ENCODE data around the gene PPFIBP1.

DNA sequence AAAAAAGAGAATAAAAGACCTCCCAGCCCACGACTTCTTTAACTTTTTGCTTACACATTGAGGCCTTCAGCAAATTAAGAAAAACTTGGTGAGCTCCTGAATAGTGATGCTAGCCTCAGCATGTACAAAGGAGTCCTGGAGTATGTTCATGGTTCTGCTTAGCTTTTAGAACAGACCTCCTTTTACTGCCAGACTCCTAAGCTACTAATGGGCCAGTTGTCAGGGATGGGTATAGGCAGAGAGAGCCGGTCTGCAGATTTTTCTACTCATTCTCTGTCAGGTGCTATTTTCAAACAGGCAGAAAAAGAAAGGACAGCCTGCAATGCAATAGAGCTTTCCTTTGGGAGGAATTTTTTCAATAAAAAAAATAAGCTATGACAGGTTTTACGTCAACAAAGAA is 90.4 kb downstream of the PPFIBP1 start:
- TF ChIP-seq, protein P1, sequence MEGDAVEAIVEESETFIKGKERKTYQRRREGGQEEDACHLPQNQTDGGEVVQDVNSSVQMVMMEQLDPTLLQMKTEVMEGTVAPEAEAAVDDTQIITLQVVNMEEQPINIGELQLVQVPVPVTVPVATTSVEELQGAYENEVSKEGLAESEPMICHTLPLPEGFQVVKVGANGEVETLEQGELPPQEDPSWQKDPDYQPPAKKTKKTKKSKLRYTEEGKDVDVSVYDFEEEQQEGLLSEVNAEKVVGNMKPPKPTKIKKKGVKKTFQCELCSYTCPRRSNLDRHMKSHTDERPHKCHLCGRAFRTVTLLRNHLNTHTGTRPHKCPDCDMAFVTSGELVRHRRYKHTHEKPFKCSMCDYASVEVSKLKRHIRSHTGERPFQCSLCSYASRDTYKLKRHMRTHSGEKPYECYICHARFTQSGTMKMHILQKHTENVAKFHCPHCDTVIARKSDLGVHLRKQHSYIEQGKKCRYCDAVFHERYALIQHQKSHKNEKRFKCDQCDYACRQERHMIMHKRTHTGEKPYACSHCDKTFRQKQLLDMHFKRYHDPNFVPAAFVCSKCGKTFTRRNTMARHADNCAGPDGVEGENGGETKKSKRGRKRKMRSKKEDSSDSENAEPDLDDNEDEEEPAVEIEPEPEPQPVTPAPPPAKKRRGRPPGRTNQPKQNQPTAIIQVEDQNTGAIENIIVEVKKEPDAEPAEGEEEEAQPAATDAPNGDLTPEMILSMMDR (IDR thresholded peaks at IDR 0.05; ENCODE audit: low read depth, low read length): no peak
- no peak for TF ChIP-seq EZH2phosphoT487 (IDR thresholded peaks at IDR 0.05; ENCODE audit: low read depth)

Data from OCI-LY3 (cell line).